ENCODE data around the gene ZNF579.
"Not testable (repeated sequence)": the region's sequence is repeated elsewhere in the genome, so short reads cannot be mapped to it uniquely, and the experiment has no call there.

ZNF579 gene

DNA sequence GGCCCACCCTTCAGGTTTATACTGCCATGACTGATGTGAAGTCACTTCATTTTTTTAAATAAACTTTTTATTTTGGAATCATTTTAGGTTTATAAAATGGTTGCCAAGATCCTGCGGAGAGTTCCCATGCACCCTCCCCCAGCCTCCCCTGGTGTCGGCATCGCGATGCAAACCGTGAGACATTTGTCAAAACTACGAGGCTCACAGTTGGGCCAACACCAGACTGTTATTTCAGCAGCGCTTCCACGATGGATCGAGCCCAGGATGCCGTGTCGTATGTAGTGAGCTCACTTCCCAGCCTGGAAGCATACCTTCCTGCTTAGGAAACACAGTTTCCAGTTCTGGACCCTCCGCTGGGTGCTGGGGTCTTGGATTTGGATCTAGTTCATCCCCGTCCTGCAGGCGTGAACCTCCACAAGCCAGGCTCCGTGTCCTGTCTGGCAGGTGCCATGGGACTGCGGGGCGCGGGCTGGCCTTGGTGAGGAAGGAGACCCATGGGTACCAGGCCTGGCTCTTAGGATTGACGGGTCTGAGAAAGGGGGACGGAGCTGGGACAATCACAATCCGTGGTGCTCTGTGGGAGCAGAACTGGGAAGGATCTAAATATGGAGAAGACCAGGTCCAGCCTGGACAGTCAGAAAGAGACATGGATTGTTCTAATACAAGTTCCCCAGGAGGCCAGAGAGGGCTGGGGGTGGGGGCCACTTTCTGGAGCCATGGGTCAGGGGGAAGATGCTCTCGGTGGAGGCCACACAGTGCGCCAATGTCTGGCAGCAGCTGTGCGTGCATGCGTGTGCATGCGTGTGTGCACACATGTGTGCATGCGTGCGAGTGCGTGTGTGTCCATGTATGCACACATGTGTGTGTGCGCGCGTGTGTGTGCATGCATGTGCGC, 41.3 kb downstream of the ZNF579 start:
- DNase-seq: no peak

DNA sequence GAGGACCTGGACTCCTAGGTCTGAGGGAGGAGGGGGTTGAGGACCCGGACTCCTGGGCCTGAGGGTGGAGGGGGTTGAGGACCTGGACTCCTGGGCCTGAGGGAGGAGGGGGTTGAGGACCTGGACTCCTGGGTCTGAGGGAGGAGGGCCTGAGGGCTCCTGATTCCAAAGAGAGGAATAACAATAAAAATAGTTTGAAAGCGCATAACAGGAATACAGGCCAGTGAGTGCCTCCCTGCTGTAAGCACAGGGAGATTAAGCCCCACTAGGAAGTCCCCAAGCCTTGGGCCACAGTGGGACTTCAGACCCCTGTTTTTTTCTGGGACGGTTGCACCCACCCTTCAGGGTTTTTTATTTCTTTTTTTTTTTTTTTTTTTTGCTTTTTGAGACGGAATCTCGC, 42.5 kb downstream of the ZNF579 start:
- no peak for DNase-seq

DNA sequence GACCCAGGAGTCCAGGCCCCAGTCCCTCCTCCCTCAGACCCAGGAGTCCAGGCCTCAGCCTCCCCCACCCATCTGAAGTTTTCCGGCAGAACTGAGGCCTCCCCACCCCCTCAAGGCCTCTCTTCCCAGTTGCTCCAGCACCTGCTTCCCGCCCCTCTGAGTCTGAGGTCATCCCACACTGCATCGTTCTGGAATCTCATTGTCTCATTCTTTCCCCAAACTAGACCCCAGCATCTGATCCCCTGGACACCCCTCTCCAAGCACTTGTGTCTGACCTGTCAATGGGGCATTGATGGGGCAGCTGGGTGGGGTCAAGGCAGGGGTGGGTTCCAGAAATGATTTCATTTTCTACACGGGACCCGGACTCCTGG, 42.9 kb downstream of the ZNF579 start:
- no peak for DNase-seq

DNA sequence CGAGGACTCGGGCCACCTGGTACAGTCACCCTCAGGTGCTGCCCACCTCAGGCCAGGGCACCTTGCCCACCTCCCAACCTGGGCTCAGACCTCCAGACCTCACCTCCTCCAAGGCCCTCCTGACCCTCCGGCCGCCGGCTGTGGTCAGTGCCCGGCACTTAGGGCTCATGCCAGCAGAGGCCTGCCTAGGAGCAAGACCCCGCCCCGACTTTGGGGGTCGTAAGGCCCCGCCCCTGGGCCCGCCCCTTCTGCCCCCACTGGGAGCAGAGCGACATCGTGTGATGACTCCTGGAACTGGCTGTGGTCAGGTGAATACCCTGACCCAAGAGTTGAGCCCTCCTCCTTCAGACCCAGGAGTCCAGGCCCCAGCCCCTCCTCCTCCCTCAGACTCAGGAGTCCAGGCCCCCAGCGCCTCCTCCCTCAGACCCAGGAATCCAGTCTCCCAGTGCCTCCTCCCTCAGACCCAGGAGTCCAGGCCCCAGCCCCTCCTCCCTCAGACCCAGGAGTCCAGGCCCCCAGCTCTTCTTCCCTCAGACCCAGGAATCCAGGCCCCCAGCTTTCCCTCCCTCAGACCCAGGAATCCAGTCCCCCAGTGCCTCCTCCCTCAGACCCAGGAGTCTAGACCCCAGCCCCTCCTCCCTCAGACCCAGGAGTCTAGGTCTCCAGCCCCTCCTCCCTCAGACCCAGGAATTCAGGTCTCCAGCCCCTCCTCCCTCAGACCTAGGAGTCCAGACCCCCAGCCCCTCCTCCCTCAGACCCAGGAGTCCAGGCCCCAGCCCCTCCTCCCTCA, 43.5 kb downstream of the ZNF579 start, which contains the start of gene SBK2:
Gene SBK2 (minus strand): TSS at position 183 of the 790 bp plus-strand sequence. CDS start 839 bp downstream, outside the sequence.
- no peak for DNase-seq

DNA sequence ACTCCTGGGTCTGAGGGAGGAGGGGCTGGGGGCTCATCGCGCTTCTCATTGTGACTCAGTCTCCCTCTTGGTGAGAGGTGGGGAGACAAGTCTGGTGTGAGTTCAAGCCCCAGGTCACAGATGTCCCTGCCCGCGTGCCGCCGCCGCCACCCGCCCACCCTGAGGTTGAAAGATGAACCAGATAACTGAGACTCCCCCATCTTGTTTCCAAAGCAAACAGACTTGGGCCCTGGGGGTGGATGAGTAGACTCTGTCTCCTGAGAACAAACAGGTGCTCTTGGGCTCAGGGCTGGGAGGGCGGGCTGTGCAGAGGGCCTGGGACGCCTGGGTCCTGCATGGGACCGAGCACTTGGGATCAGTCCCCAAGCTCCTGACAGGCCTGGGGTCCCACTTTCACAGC, 44.3 kb downstream of the ZNF579 start:
- DNase-seq: no peak

DNA sequence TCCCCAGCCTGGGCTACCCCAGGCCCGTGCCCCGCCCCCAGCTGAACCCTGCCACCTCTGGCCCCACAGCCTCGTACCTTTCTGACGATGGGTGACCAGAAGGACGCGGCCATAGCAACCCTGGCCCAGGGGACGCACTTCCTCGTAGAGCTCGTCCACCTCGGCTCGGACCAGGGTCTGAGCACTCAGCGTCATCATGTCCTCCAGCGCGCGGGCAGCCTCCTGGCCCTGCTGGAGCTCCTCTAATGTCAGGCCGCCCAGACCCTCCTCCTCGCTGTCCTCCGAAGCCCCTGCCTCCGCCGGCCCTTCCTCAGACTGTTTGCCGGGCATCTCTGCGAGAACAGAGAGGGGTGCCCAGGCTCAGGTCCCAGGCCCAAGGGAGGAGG, 44.7 kb downstream of the ZNF579 start:
- no peak for DNase-seq

DNA sequence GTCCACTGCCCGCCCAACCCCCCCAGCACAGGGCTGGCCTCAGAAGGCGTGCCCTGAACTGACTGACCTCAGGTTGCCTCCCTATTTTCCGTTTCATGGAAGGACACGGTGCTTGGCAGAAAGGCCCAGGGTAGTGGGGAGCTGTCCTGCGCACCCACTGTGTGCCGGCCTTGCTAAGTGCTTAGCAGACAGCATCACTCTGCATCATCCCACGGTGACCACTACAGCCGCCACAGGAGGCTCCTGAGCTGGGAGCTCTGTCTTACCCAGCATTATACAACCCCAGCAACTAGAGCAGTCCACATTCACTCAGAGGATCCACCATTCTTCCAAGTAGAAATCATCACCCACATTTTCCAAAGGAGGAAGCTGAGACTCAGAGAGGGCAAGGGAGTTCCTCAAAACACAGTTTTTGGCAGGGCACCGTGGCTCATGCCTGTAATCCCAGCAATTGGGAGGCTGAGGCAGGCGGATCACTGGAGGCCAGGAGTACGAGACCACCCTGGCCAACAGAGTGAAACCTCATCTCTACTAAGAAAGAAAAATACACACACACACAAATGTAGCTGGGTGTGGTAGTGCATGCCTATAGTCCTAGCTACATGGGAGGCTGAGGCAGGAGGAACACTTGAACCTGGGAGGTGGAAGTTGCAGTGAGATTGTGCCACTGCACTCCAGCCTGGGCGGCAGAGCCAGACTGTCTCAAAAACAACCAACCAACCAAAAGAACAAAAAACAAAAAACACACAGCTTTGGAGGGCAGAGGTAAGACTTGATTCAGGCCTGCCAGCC, 45.3 kb downstream of the ZNF579 start:
- DNase-seq: peak; percentile 47

DNA sequence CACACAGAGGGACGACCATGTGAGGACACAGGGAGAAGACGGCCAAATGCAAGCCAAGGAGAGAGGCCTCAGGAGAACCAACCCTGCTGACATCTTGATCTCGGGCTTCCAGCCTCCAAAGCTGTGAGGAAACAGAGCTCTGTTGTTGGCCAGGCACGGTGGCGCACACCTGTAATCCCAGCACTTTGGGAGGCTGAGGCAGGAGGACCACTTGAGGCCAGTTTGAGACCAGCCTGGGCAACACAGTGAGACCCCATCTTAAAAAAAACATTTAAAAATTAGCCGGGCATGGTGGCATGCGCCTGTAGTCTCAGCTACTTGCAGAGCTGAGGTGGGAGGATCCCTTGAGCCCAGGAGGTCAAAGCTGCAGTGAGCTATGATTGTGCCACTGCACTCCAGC, 46.4 kb downstream of the ZNF579 start:
- DNase-seq: not testable (repeated sequence)

DNA sequence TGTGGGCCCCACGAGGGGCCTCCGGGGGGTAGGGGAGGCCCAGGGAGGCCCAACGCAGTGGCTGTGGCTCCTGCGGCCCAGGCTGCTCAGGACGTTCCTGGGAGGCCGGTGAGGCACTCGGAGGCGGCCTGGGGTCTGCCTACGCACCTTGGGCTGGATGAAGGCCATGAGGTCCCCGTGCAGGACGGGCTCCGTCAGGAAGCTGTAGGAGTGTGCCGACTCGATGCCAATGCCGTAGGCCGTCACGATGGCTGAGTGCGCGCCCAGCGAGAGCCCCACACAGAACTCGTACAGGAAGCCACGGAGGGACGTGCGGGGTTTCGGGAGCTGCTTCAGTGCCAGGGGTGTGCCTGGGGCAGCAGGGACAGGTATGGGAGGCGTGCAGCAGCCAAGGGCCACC, 49.7 kb downstream of the ZNF579 start:
- DNase-seq: no peak

DNA sequence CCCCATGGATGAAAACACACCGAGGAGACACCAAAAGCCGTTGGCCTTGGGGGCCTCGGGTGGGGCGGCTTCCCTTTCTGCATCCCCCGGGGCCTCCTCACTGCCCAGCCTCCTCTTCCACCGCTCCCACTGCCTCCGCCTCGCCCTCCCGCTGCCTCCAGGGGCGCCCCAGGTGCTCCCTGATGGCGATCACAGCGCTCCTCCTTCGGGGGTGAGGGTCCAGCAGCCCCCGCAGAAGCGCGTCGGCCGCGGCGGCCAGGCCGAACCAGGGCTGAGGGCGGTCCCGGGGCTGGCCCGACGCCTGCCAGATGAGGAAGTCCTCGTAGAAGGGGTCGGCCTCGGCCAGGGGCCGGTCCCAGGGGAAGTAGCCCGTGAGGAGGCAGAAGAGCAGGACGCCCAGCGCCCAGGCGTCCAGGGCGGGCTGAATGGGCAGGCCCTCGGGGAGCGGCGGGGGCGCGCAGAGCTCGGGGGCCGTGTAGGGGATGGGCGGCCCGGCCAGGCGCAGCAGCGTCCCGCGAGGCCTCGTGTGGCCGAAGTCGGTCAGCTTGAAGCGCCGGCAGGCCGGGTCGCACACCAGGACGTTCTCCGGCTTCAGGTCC, 50.9 kb downstream of the ZNF579 start:
- no peak for DNase-seq

DNA sequence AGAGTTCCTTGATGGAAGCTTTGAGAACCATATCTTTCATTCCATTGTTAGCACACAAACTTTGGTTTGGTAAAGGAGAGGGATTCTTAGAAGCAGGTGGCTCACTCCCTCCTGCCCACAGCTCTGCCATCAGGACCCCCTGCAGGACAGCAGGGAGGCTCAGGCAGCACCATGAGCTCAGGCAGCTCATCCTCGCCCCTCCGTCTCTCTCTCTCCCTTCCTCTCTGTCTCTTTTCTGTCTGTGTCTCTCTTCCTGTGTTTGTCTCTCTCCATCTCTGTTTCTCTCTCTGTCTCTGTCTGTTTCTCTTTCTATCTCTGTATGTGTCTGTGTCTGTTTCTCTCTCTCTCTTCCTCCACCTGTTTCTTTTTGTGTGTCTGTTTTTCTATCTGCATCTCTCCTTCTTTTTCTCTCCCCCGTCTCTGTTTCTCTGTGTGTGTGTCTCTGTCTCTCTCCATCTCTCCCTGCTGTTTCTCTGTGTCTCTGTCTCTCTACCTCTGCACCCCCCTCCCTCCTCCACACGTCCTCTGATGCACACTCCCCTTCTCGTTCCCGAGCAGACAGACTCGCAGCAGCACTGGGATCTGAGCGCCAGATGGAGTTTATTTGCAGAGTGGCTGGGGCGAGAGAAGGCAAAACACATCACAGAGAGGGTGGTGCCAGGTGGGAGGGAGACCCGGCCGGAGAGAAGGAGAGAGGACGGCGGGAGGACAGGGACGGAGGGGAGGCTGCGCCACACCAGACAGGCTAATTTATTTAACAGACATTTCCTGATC, 52.4 kb downstream of the ZNF579 start:
- no peak for DNase-seq

DNA sequence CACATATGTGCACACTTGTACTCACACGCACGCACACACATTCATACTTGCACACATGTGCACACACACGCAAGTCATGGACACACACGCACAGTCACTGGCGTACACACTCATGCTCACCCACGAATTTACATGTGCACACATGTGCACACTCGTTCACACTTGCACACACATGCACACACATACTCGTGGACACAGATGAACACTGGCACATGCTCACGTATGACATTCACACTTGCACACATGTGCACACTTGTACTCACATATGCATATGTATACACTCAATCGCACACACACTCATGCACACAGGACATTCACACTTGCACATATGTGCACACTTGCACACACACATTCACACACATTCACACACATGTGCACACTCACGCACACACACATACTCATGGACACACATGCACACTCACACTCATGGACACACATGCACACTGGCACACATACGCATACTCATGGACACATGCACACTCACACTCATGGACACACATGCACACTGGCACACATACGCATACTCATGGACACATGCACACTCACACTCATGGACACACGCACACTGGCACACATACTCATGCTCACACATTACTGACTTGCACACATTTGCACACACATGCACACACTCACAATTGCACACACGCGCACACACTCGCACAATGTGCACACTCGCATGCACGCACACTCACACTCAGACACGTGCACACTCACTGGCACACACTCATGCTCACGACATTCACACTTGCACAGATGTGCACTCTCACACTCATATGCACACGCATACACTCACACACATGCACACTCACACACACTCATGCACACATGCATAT, 53.2 kb downstream of the ZNF579 start:
- no peak for DNase-seq
